Measurements from ENCODE around the gene CCDC3.

The CCDC3 gene

GRCh38 chr10:12938271-12938670, 63.2 kb downstream of the CCDC3 start:
- Histone ChIP-seq H3K4me1 (0 out of 2 replicates have a peak, but pooled peaks cover 6% of the 10 kb centered on the region), H3K4me2 (no peak overlapping the region), H3K27me3 (no peaks in the 10 kb centered on the region), H4K20me1 (no peaks in the 10 kb centered on the region), H3K36me3 (no peaks in the 10 kb centered on the region), H3K4me3 (no peak overlapping the region), H3K9ac (no peak overlapping the region), H3K27ac (no peak overlapping the region), H3K9me3 (no peaks in the 10 kb centered on the region; the same call in 1 of the 2 replicates)
- TF ChIP-seq Cebpa-rat (IDR thresholded peaks at IDR 0.05): no peak

GRCh38 chr10:12937527-12937926, 64.0 kb downstream of the CCDC3 start:
- TF ChIP-seq Cebpa-rat (IDR thresholded peaks at IDR 0.05): no peak
- no peak overlapping the region for H3K4me3 ChIP-seq
- H3K27me3 ChIP-seq: no peaks in the 10 kb centered on the region
- H3K4me1 ChIP-seq: 0 out of 2 replicates have a peak, but pooled peaks cover 6% of the 10 kb centered on the region
- H3K4me2 ChIP-seq: no peak overlapping the region
- H3K9me3 ChIP-seq: no peaks in the 10 kb centered on the region
- H3K27ac ChIP-seq: no peak overlapping the region
- H3K9ac ChIP-seq: no peak overlapping the region
- no peaks in the 10 kb centered on the region for H3K36me3 ChIP-seq
- H4K20me1 ChIP-seq: no peaks in the 10 kb centered on the region

DNA sequence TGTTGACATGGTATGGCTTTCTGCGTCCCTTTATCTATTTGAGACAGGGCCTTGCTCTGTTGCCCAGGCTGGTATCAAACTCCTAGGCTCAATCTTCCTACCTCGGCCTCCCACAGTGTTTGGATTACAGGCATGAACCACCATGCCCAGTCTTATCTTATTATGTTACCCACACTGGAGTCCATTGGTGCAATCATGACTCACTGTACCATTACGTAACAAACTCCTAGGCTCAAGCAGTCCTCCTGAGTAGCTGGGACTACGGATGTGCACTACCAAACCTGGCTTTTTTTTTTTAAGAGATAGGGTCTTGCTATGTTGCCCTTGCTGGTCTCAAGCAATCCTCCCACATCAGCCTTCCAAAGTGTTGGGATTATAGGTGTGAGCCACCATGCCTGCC, 66.7 kb downstream of the CCDC3 start:
- Histone ChIP-seq H3K9ac (no peak overlapping the region), H3K4me3 (no peak overlapping the region), H3K9me3 (no peaks in the 10 kb centered on the region), H3K27me3 (no peaks in the 10 kb centered on the region), H3K4me2 (no peak overlapping the region), H4K20me1 (no peaks in the 10 kb centered on the region), H3K36me3 (no peaks in the 10 kb centered on the region), H3K4me1 (0 out of 2 replicates have a peak, but pooled peaks cover 6% of the 10 kb centered on the region), H3K27ac (no peak overlapping the region)
- TF ChIP-seq Cebpa-rat (IDR thresholded peaks at IDR 0.05): no peak

DNA sequence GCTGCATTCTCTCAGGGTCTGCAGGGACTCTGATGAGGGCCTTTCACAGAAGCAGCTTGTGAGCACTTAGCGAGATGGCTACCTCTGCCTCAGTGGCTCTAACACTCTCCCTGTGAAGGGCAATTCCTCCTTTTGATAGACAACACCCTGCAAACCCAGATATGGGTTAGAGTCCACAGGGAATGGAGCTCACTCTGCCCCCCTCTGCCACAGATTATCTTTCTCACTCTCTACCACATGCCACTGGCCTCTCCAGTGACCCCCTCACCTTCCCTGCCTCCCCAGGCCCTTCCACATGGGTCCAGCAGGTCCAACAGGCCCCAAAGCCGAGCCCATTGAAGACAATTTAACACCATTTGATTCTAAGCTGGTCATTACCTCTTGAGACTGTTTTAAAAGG, 72.1 kb downstream of the CCDC3 start:
- Histone ChIP-seq H4K20me1 (no peaks in the 10 kb centered on the region), H3K9me3 (peaks cover 10% of the 10 kb centered on the region), H3K4me1 (no peaks in the 10 kb centered on the region), H3K4me2 (no peak overlapping the region), H3K27me3 (no peaks in the 10 kb centered on the region), H3K36me3 (no peaks in the 10 kb centered on the region), H3K27ac (no peak overlapping the region), H3K9ac (no peak overlapping the region), H3K4me3 (no peak overlapping the region)
- TF ChIP-seq Cebpa-rat (IDR thresholded peaks at IDR 0.05): no peak

- H3K4me1 ChIP-seq: no peaks in the 10 kb centered on the region
- H3K36me3 ChIP-seq: no peaks in the 10 kb centered on the region
- H3K27ac ChIP-seq: no peak overlapping the region
- no peaks in the 10 kb centered on the region for H3K27me3 ChIP-seq
- TF ChIP-seq Cebpa-rat (IDR thresholded peaks at IDR 0.05): no peak
- peaks cover 10% of the 10 kb centered on the region for H3K9me3 ChIP-seq
- no peak overlapping the region for H3K4me3 ChIP-seq
- H3K9ac ChIP-seq: no peak overlapping the region
- no peak overlapping the region for H3K4me2 ChIP-seq
- H4K20me1 ChIP-seq: no peaks in the 10 kb centered on the region
These were observed 72.9 kb downstream of the CCDC3 start for GRCh38 chr10:12928571-12928970.

DNA sequence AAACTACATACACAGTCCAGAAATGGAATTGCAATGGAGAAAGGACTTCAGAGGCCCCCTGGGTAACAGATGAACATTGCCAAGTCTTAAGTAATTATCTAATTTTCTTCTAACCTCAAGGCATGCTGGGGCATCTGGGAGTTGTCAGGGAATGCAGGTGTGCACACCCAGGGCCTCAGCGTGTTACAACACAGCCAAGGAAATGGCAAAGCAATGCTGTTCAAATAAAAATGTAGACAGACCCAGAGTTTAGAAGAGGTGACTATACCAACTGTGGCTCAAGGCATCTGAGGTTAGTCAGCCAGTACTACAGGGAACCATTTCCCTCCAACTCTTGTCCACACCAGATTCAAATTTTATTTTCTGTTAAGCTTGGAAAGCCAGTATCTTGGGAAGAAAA, 73.6 kb downstream of the CCDC3 start:
- no peak for TF ChIP-seq Cebpa-rat (IDR thresholded peaks at IDR 0.05)
- Histone ChIP-seq H3K36me3 (no peaks in the 10 kb centered on the region), H3K9me3 (peaks cover 10% of the 10 kb centered on the region), H3K4me2 (no peak overlapping the region), H4K20me1 (no peaks in the 10 kb centered on the region), H3K4me3 (no peak overlapping the region), H3K27ac (no peak overlapping the region), H3K9ac (no peak overlapping the region), H3K27me3 (no peaks in the 10 kb centered on the region), H3K4me1 (no peaks in the 10 kb centered on the region)

DNA sequence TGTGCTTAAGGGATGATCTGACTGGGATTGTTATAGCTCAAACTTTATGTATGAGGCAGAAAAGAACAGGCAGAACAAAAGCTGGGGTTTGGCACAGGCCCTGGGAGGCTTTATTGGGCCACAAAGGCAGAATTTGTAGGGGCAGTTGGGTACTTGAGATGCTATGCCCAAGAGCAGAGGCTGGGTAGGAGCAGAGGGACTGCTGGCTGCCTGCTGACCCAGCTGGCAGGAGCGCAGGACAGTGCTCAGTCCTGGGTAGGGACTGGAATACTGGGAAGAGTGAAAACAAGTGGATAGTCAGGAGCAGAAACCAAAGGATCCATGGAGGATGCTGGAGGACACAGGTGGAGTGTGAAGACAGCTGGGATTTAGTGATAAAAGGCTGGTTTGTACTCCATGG, 75.7 kb downstream of the CCDC3 start:
- Histone ChIP-seq H3K9ac (no peak overlapping the region), H3K4me2 (no peak overlapping the region), H3K27ac (no peak overlapping the region), H3K9me3 (peaks cover 10% of the 10 kb centered on the region), H3K36me3 (no peaks in the 10 kb centered on the region), H3K4me1 (no peaks in the 10 kb centered on the region), H3K4me3 (no peak overlapping the region), H4K20me1 (no peaks in the 10 kb centered on the region), H3K27me3 (no peaks in the 10 kb centered on the region)
- no peak for TF ChIP-seq Cebpa-rat (IDR thresholded peaks at IDR 0.05)

GRCh38 chr10:12924911-12925310, 76.6 kb downstream of the CCDC3 start:
- Histone ChIP-seq H3K4me1 (no peaks in the 10 kb centered on the region), H4K20me1 (no peaks in the 10 kb centered on the region), H3K4me3 (no peak overlapping the region), H3K36me3 (no peaks in the 10 kb centered on the region), H3K4me2 (no peak overlapping the region), H3K27ac (no peak overlapping the region), H3K27me3 (no peaks in the 10 kb centered on the region), H3K9me3 (peaks cover 10% of the 10 kb centered on the region), H3K9ac (no peak overlapping the region)
- TF ChIP-seq Cebpa-rat (IDR thresholded peaks at IDR 0.05): no peak

DNA sequence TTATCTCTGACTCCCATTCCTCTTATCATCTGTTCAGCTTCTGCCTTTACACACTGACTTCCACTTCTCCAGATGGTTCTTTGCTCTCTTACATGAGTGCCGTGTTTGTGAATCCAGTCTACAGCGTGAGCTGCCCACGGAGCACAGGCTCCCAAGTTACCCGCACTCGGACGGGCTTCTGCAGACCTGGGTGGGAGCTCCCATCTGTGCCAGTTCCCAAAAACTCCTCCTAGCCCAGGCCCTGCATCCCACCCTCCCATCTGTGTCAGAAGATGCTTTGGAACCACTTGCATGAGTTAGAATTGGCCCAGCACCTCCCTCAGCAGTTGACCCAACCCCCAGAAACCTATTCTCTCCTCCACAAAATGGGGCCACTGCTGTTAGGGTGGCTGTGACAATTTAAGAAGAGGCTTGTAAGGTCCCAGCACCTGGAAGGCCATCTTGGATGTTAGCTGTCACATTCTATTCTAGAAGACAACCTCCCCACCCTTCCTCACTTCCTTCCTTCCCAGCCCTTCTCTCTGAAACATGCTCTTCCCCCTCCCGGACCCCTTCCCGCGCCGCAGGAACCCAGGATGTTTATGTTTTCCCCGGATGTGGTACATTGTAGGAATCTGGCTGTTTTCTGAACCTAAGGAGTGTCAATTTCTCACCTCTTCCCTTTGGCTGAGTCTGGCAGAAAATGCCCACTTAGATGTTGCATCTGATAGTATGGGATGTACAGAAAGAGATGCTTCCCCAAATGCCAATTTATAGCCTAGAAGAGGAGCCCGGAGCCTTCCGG, 79.2 kb downstream of the CCDC3 start:
- Histone ChIP-seq H3K4me3 (no peak overlapping the region), H3K27me3 (no peaks in the 10 kb centered on the region), H3K36me3 (no peaks in the 10 kb centered on the region), H3K4me1 (no peaks in the 10 kb centered on the region), H4K20me1 (no peaks in the 10 kb centered on the region), H3K27ac (no peak overlapping the region), H3K9ac (no peak overlapping the region), H3K9me3 (peaks cover 6% of the 10 kb centered on the region), H3K4me2 (no peak overlapping the region)
- TF ChIP-seq Cebpa-rat (IDR thresholded peaks at IDR 0.05): no peak

DNA sequence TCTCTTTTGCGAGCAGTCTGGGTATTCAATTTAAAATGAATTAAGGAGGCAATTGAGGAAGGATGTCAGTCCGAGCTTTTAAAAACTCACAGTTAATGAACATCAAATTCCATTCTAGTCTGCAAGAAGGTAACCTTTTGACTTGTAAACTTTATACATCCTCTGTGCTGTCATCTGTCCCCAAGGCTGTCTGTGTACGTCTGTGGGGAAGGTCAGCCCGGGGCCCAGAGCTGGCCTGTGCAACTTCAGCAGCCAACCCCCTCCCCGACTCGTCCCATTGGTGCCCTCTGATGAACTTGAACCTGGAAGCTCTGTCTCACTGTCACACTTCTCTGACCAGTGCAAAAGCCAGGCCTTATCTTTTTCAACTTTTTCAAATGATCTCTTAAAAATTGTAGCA, 80.3 kb downstream of the CCDC3 start:
- Histone ChIP-seq H3K9me3 (peaks cover 1% of the 10 kb centered on the region), H3K36me3 (no peaks in the 10 kb centered on the region), H3K27ac (no peak overlapping the region), H3K4me1 (no peaks in the 10 kb centered on the region), H4K20me1 (no peaks in the 10 kb centered on the region), H3K4me3 (no peak overlapping the region), H3K27me3 (no peaks in the 10 kb centered on the region), H3K4me2 (no peak overlapping the region), H3K9ac (no peak overlapping the region)
- no peak for TF ChIP-seq Cebpa-rat (IDR thresholded peaks at IDR 0.05)

Measured in BLaER1 (cell line).